GM18858 (cell line): ENCODE measurements around the gene SYK.

Source experiments
- ATAC-seq: cut with Tn5 transposase; IDR thresholded peaks from one replicate; pipeline ENCODE4 v1.9.1; 2021; ENCODE audit not compliant: unreplicated experiment

SYK gene

GRCh38 chr9:90821697-90822096 lies 20.1 kb downstream of the SYK start:
- ATAC-seq, result no peak

- no peak for ATAC-seq
Observed at GRCh38 chr9:90822866-90823265, 21.2 kb downstream of the SYK start.

- ATAC-seq, result no peak
Observed at GRCh38 chr9:90825586-90825985, 24.0 kb downstream of the SYK start.

- no peak for ATAC-seq
Observed at GRCh38 chr9:90826326-90827020, 24.9 kb downstream of the SYK start.

- ATAC-seq, result peak; percentile 43
Observed at GRCh38 chr9:90827181-90827871, 25.7 kb downstream of the SYK start.

- ATAC-seq, result no peak
Observed at GRCh38 chr9:90830051-90830450, 28.4 kb downstream of the SYK start.

- peak; percentile 39 for ATAC-seq
Observed at GRCh38 chr9:90830977-90831376, 29.4 kb downstream of the SYK start.

GRCh38 chr9:90832261-90832660 lies 30.6 kb downstream of the SYK start:
- ATAC-seq, result no peak

GRCh38 chr9:90834828-90835595 lies 33.4 kb downstream of the SYK start:
- ATAC-seq, result no peak

- no peak for ATAC-seq
Observed at GRCh38 chr9:90836411-90837080, 34.9 kb downstream of the SYK start.

GRCh38 chr9:90838098-90838497 lies 36.5 kb downstream of the SYK start:
- ATAC-seq, result no peak

- ATAC-seq, result no peak
Observed at GRCh38 chr9:90838581-90839154, 37.0 kb downstream of the SYK start.

GRCh38 chr9:90839183-90839728 lies 37.6 kb downstream of the SYK start:
- no peak for ATAC-seq

GRCh38 chr9:90840696-90841095 lies 39.1 kb downstream of the SYK start:
- ATAC-seq, result no peak

- no peak for ATAC-seq
Observed at GRCh38 chr9:90841213-90841612, 39.6 kb downstream of the SYK start.

GRCh38 chr9:90841615-90842014 lies 40.0 kb downstream of the SYK start:
- no peak for ATAC-seq

GRCh38 chr9:90842176-90842777 lies 40.7 kb downstream of the SYK start:
- no peak for ATAC-seq

- no peak for ATAC-seq
Observed at GRCh38 chr9:90842996-90843395, 41.4 kb downstream of the SYK start.

GRCh38 chr9:90843525-90843924 lies 41.9 kb downstream of the SYK start:
- no peak for ATAC-seq

- ATAC-seq, result no peak
Observed at GRCh38 chr9:90844326-90844725, 42.7 kb downstream of the SYK start.
